Choroid plexus epithelial cell (primary cell): ENCODE measurements around the gene SPATA2L.
"Not testable (repeated sequence)": the region's sequence is repeated elsewhere in the genome, so short reads cannot be mapped to it uniquely, and the experiment has no call there.

Source experiments
- DNase-seq: peaks from one replicate; pipeline ENCODE4 v3.0.0-alpha.2; 2010; ENCODE audit warnings: low read depth
- H3K4me3 ChIP-seq: 2 replicates; pipeline ENCODE4 v1.5.1; 2011; ENCODE audit warnings: low read depth, mild to moderate bottlenecking, control low read depth, low read length, moderate library complexity
- TF ChIP-seq, protein P1 (sequence below): conservative IDR thresholded peaks from 2 replicates; pipeline ENCODE4 v1.5.1; 2011; ENCODE audit warnings: low read depth, mild to moderate bottlenecking, control low read depth, inconsistent platforms, low read length, moderate library complexity

Gene SPATA2L

DNA sequence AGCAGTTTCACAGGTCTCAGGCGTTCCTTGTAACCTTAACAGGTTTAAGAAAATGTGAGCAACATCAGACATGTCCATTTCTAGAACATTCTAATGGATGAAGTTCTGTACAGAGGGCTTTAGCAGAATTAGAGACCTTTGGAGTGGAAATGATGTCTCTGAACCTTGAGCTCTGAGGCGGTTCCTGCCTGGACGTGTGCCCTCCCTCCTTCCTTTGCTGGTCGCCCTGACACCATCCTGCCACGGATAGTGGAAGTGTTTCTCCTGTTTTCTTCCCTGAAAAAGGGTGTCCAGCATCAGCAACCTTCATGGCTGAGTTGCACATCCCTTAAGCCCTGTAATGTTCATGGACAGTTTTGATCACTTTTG lies 32.7 kb downstream of the SPATA2L start:
- TF ChIP-seq, protein P1, sequence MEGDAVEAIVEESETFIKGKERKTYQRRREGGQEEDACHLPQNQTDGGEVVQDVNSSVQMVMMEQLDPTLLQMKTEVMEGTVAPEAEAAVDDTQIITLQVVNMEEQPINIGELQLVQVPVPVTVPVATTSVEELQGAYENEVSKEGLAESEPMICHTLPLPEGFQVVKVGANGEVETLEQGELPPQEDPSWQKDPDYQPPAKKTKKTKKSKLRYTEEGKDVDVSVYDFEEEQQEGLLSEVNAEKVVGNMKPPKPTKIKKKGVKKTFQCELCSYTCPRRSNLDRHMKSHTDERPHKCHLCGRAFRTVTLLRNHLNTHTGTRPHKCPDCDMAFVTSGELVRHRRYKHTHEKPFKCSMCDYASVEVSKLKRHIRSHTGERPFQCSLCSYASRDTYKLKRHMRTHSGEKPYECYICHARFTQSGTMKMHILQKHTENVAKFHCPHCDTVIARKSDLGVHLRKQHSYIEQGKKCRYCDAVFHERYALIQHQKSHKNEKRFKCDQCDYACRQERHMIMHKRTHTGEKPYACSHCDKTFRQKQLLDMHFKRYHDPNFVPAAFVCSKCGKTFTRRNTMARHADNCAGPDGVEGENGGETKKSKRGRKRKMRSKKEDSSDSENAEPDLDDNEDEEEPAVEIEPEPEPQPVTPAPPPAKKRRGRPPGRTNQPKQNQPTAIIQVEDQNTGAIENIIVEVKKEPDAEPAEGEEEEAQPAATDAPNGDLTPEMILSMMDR, result no peak
- no peak for DNase-seq
- H3K4me3 ChIP-seq, result no peak overlapping the region

DNA sequence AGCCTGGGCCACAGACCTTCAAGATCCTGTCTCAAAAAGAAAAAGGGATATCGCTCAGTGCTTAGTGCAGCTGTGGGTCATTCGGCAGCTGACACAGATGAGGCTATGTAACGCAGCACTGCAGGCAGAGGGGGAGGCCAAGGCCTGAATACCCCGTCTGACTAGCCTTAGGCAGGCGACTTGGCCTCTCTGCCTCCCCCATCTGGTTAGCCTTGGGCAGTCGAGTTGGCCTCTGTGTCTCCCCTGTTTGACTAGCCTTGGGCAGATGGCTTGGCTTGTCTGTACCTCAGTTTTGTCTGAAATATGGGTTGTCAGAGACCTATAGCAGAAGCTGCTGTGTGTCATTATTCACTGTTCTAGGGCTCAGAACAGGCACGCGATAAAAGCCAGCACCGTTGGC lies 33.9 kb downstream of the SPATA2L start:
- TF ChIP-seq, protein P1, result no peak
- no peak for DNase-seq
- H3K4me3 ChIP-seq, result no peak overlapping the region

- H3K4me3 ChIP-seq, result not testable (repeated sequence)
- peak; percentile 70 for DNase-seq
- TF ChIP-seq, protein P1, result peak; percentile 63
These were observed 34.5 kb downstream of the SPATA2L start for GRCh38 chr16:89667000-89667399.

- DNase-seq, H3K4me3 ChIP-seq: not testable (repeated sequence)
These were observed 37.3 kb downstream of the SPATA2L start for GRCh38 chr16:89664238-89664637.

DNA sequence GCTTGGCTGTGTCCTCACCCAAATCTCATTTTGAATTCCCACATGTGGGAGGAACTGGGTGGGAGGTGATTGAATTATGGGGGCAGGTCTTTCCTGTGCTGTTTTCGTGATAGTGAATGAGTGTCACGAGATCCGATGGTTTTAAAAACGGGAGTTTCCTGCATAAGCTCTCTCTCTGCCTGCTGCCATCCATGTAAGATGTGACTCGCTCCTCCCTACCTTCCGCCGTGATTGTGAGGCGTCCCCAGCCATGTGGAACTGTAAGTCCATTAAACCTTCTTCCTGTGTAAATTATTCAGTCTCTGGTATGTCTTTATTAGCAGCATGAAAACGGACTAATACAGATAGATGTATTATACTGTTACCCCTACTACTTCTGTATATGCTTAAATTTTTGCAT lies 40.3 kb downstream of the SPATA2L start:
- TF ChIP-seq, protein P1, result no peak
- no peak for DNase-seq
- H3K4me3 ChIP-seq, result no peak overlapping the region

DNA sequence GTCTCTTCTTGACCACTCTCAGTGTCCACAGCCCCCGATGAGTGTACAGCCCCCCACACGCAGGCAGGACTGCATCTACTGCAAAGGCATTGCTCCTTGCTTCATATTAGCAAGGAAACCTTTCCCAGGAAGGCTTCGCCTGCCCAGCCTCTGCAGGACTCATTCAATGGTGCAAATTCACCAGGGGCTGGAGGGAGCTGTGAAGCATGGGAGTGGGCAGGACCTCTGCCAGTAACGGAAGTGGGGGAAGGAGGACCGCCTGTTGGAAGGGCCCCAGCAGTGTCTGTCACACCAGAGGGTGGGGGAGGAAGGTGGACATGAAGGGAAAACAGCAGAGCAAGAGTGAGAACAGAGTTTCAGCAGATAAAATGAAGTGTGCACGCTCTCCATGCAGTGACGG lies 41.4 kb downstream of the SPATA2L start:
- TF ChIP-seq, protein P1, result no peak
- H3K4me3 ChIP-seq, result no peak overlapping the region
- no peak for DNase-seq

DNA sequence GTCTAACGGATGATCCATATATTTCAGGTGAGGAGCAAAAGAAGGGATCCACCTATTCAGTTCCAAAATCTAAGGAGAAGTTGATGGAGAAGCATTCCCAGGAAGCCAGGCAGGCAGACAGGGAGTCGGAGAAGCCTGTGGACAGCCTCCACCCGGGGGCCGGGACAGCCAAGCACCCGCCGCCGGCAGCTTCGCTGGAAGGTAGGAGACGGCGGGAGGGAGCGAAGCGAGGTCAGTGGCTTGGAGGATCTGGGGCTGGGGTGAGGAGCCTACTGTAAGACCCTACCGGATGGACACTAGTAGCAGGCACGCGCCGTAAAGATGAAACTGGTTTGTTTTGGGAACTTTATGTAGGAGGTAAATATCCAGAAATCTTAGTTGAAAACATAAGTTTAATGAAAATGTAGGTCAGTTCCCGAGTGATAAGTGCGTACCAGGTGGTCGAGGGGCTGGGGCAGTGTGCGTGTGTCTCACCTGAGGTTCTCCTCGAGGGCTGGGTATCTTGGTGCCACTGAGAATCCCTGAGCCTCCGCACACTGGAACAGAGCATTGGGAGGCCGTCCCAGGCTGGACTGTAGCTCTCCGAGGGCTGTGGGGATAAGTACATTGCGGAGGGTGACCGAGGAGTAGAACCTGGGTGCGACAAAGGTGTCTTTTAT lies 43.2 kb downstream of the SPATA2L start:
- DNase-seq, result peak; percentile 15
- peak overlapping the region; percentile 100 for H3K4me3 ChIP-seq
- TF ChIP-seq, protein P1, result no peak
